Naive thymus-derived CD8-positive, alpha-beta T cell (primary cell): ENCODE measurements around the gene SLC66A2. TPM values are rescaled to one million over a fixed set of nuclear protein-coding genes. Genes with fewer than 3 reads are reported as not detected.
A peak's percentile ranks its signal among the peaks of the same experiment; 100 is the strongest.
"Not testable (repeated sequence)": the region's sequence is repeated elsewhere in the genome, so short reads cannot be mapped to it uniquely, and the experiment has no call there.

Experiments used
- ATAC-seq, 2 donors: fragments of 150-1000 bp; cut with Tn5 transposase in 1 of 2; sonication (Bioruptor Pico), chemical (Tn5 transposase) in 1 of 2; 1 replicate in 1 of 2; 2 replicates in 1 of 2; pipeline ENCODE4 v1.10.0; 2021; ENCODE audit warnings: mild to moderate bottlenecking in 2 of 2, moderate library complexity in 2 of 2
- POLR2A ChIA-PET: fragments of 350-600 bp; sonication (Branson Sonifier 250); formaldehyde crosslinking; loops from one replicate; lab custom pipeline; 2021; ENCODE audit warnings: antibody characterized with exemption; lab: Charles Lee
- DNase-seq, 10 donors: peaks; one replicate each; pipeline versions ENCODE4 v3.0.0 to v3.0.0-alpha.2; 2020 to 2022
- H3K27ac Mint-ChIP-seq, 10 donors: one replicate each; pipeline ENCODE4 v1.8.0; 2020 to 2022; ENCODE audit warnings: mild to moderate bottlenecking in 10 of 10, mixed read lengths in 10 of 10, moderate library complexity in 4 of 10, inconsistent platforms in 1 of 10
- H3K27me3 Mint-ChIP-seq, 5 donors: one replicate each; pipeline ENCODE4 v1.8.0; 2021 to 2022; ENCODE audit warnings: mixed read lengths in 5 of 5
- H3K36me3 Mint-ChIP-seq, 3 donors: one replicate each; pipeline ENCODE4 v1.8.0; 2020 to 2022; ENCODE audit warnings: mixed read lengths in 3 of 3, mild to moderate bottlenecking in 2 of 3, inconsistent platforms in 1 of 3
- H3K4me1 Mint-ChIP-seq, 4 donors: one replicate each; pipeline ENCODE4 v1.8.0; 2021 to 2022; ENCODE audit warnings: mixed read lengths in 4 of 4
- H3K4me3 Mint-ChIP-seq, 10 donors: one replicate each; pipeline ENCODE4 v1.8.0; 2020 to 2022; ENCODE audit warnings: mild to moderate bottlenecking in 10 of 10, mixed read lengths in 10 of 10, moderate library complexity in 6 of 10, inconsistent platforms in 1 of 10
- H3K9me3 Mint-ChIP-seq, 9 donors: one replicate each; pipeline ENCODE4 v1.8.0; 2020 to 2022; ENCODE audit warnings: mixed read lengths in 9 of 9, mild to moderate bottlenecking in 3 of 9, inconsistent platforms in 1 of 9, moderate library complexity in 1 of 9
- polyA plus RNA-seq, 3 donors: library from polyadenylated mRNA; unstranded; fragments of 300-500 nt; fragmentation: Illumina TruSeq; gene quantifications; one replicate each; pipeline ENCODE4 v1.2.3, GENCODE V29; 2021
- total RNA-seq, 8 experiments: library from RNA in 2 of 8; stranded (reverse) in 2 of 8; gene quantifications; one replicate each; pipeline ENCODE4 v1.2.3 and lab custom pipeline; 2021 to 2026

SLC66A2 gene
- total and polyA plus RNA-seq, 5 experiments from 2014 or later, result 14.1 to 38.7 (median 22.0) TPM

- Mint-ChIP-seq H3K36me3 (no peaks in the 10 kb centered on the region), H3K4me3 (no peak overlapping the region), H3K4me1 (no peaks in the 10 kb centered on the region), H3K27ac (no peak overlapping the region), H3K27me3 (peaks cover 0 to 11% (median 0%) of the 10 kb centered on the region in 5 donors), H3K9me3 (no peaks in the 10 kb centered on the region)
- POLR2A ChIA-PET, result no interaction called here
- ATAC-seq (no peak), DNase-seq (no peak)
Observed at GRCh38 chr18:79869591-79870300, 81.7 kb downstream of the SLC66A2 start.

GRCh38 chr18:79868811-79869541 is 82.5 kb downstream of the SLC66A2 start:
- Mint-ChIP-seq H3K36me3 (no peaks in the 10 kb centered on the region), H3K4me1 (no peaks in the 10 kb centered on the region), H3K9me3 (no peaks in the 10 kb centered on the region), H3K27me3 (peaks cover 0 to 11% (median 0%) of the 10 kb centered on the region in 5 donors), H3K4me3 (no peak overlapping the region), H3K27ac (peak overlapping the region in 2 of 10 donors; percentile 41 to 88)
- ATAC-seq (no peak), DNase-seq (no peak)
- POLR2A ChIA-PET, result no interaction called here

- Mint-ChIP-seq H3K27ac (peak overlapping the region in 1 of 10 donors; percentile 41), H3K4me3 (no peak overlapping the region), H3K9me3 (no peaks in the 10 kb centered on the region), H3K4me1 (no peaks in the 10 kb centered on the region), H3K27me3 (peaks cover 0 to 11% (median 0%) of the 10 kb centered on the region in 5 donors), H3K36me3 (no peaks in the 10 kb centered on the region)
- DNase-seq, result no peak
- POLR2A ChIA-PET, result no interaction called here
- no peak for ATAC-seq
Observed at GRCh38 chr18:79868168-79868784, 83.2 kb downstream of the SLC66A2 start.

GRCh38 chr18:79867666-79868065 is 83.8 kb downstream of the SLC66A2 start:
- POLR2A ChIA-PET, result no interaction called here
- Mint-ChIP-seq H3K27me3 (peaks cover 0 to 16% (median 2%) of the 10 kb centered on the region in 5 donors), H3K4me1 (no peaks in the 10 kb centered on the region), H3K9me3 (peaks cover 0 to 1% (median 0%) of the 10 kb centered on the region in 9 donors), H3K36me3 (no peaks in the 10 kb centered on the region), H3K27ac (no peak overlapping the region), H3K4me3 (no peak overlapping the region)
- DNase-seq (no peak), ATAC-seq (no peak)

GRCh38 chr18:79866889-79867574 is 84.4 kb downstream of the SLC66A2 start:
- Mint-ChIP-seq H3K27ac (no peak overlapping the region), H3K27me3 (peaks cover 0 to 15% (median under 1%) of the 10 kb centered on the region in 5 donors), H3K36me3 (peaks cover 0 to 3% (median 0%) of the 10 kb centered on the region in 3 donors), H3K9me3 (peaks cover 0 to 8% (median 3%) of the 10 kb centered on the region in 9 donors), H3K4me1 (no peaks in the 10 kb centered on the region), H3K4me3 (no peak overlapping the region)
- POLR2A ChIA-PET, result interaction anchor here (0.6 kb wide), 1 partner anchor 188 kb away, joined by 4 read pairs; no protein-coding TSS in a partner anchor
- no peak for ATAC-seq
- no peak for DNase-seq

GRCh38 chr18:79865951-79866350 is 85.5 kb downstream of the SLC66A2 start:
- H3K4me3 Mint-ChIP-seq, H3K4me1 Mint-ChIP-seq, ATAC-seq, POLR2A ChIA-PET, H3K27ac Mint-ChIP-seq, DNase-seq, H3K36me3 Mint-ChIP-seq: not testable (repeated sequence)
- H3K9me3 Mint-ChIP-seq, result peaks cover 3 to 18% (median 10%) of the 10 kb centered on the region in 9 donors
- peaks cover 0 to 20% (median 4%) of the 10 kb centered on the region in 5 donors for H3K27me3 Mint-ChIP-seq

GRCh38 chr18:79864955-79865354 is 86.5 kb downstream of the SLC66A2 start:
- H3K27ac Mint-ChIP-seq, DNase-seq, H3K4me1 Mint-ChIP-seq, H3K36me3 Mint-ChIP-seq, ATAC-seq, H3K4me3 Mint-ChIP-seq, POLR2A ChIA-PET: not testable (repeated sequence)
- peaks cover 3 to 23% (median 14%) of the 10 kb centered on the region in 9 donors for H3K9me3 Mint-ChIP-seq
- H3K27me3 Mint-ChIP-seq, result peaks cover 0 to 23% (median 4%) of the 10 kb centered on the region in 5 donors

- no peak for DNase-seq
- peaks cover 0 to 23% (median 4%) of the 10 kb centered on the region in 5 donors for H3K27me3 Mint-ChIP-seq
Observed at GRCh38 chr18:79864006-79864725, 87.3 kb downstream of the SLC66A2 start.

GRCh38 chr18:79863161-79864005 is 88.1 kb downstream of the SLC66A2 start:
- POLR2A ChIA-PET, result no interaction called here
- Mint-ChIP-seq H3K36me3 (peaks cover 0 to 9% (median 4%) of the 10 kb centered on the region in 3 donors), H3K27me3 (peaks cover 0 to 23% (median 4%) of the 10 kb centered on the region in 5 donors), H3K9me3 (peaks cover 3 to 23% (median 14%) of the 10 kb centered on the region in 9 donors), H3K27ac (peak overlapping the region in 1 of 10 donors; percentile 24), H3K4me3 (no peak overlapping the region), H3K4me1 (no peaks in the 10 kb centered on the region)
- ATAC-seq (no peak), DNase-seq (no peak)

More at GRCh38 chr18:79864006-79864725, 87.3 kb downstream of the SLC66A2 start:
- peaks cover 0 to 9% (median 4%) of the 10 kb centered on the region in 3 donors for H3K36me3 Mint-ChIP-seq
- H3K4me3 Mint-ChIP-seq, result no peak overlapping the region
- POLR2A ChIA-PET, result no interaction called here
- peaks cover 3 to 23% (median 14%) of the 10 kb centered on the region in 9 donors for H3K9me3 Mint-ChIP-seq
- no peaks in the 10 kb centered on the region for H3K4me1 Mint-ChIP-seq
- H3K27ac Mint-ChIP-seq, result no peak overlapping the region
- no peak for ATAC-seq

- peaks cover 0 to under 1% (median 0%) of the 10 kb centered on the region in 4 donors for H3K4me1 Mint-ChIP-seq
Observed at GRCh38 chr18:79862562-79862961, 88.9 kb downstream of the SLC66A2 start.

GRCh38 chr18:79861687-79862086 is 89.8 kb downstream of the SLC66A2 start:
- Mint-ChIP-seq H3K27ac (no peak overlapping the region), H3K9me3 (peaks cover 3 to 23% (median 14%) of the 10 kb centered on the region in 9 donors), H3K4me3 (no peak overlapping the region), H3K36me3 (peaks cover 0 to 9% (median 4%) of the 10 kb centered on the region in 3 donors), H3K4me1 (peaks cover 2 to 7% (median 3%) of the 10 kb centered on the region in 4 donors), H3K27me3 (peaks cover 0 to 23% (median 4%) of the 10 kb centered on the region in 5 donors)
- DNase-seq, result no peak
- POLR2A ChIA-PET, result no interaction called here
- no peak for ATAC-seq

More at GRCh38 chr18:79862562-79862961, 88.9 kb downstream of the SLC66A2 start:
- Mint-ChIP-seq H3K27me3 (peaks cover 0 to 23% (median 4%) of the 10 kb centered on the region in 5 donors), H3K36me3 (peaks cover 0 to 9% (median 4%) of the 10 kb centered on the region in 3 donors), H3K27ac (no peak overlapping the region), H3K9me3 (peaks cover 3 to 23% (median 14%) of the 10 kb centered on the region in 9 donors), H3K4me3 (no peak overlapping the region)
- no peak for ATAC-seq
- POLR2A ChIA-PET, result no interaction called here
- DNase-seq, result no peak
